GM19395 (cell line): ENCODE results near the gene CNTN5.
"Not testable (repeated sequence)": the region's sequence is repeated elsewhere in the genome, so short reads cannot be mapped to it uniquely, and the experiment has no call there.

Experiments
- ATAC-seq: cut with Tn5 transposase; IDR thresholded peaks from one replicate; pipeline ENCODE4 v1.9.1; 2021; ENCODE audit warnings: mild to moderate bottlenecking, moderate library complexity; ENCODE audit not compliant: unreplicated experiment

The CNTN5 gene

DNA sequence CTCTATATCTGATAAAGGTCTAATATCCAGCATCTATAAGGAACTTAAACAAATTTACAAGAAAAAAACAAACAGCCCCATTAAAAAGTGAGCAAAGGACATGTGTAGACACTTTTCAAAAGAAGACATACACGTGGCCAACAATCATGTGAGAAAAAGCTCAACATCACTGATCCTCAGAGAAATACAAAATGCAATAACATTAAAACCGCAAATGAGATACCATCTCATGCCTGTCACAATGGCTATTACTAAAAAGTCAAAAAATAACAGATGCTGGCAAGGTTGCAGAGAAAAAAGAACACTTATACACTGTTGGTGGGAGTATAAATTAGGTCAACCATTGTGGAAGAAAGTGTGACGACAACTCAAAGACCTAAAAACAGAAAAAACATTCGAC, 1253.7 kb downstream of the CNTN5 start:
- ATAC-seq, result not testable (repeated sequence)

DNA sequence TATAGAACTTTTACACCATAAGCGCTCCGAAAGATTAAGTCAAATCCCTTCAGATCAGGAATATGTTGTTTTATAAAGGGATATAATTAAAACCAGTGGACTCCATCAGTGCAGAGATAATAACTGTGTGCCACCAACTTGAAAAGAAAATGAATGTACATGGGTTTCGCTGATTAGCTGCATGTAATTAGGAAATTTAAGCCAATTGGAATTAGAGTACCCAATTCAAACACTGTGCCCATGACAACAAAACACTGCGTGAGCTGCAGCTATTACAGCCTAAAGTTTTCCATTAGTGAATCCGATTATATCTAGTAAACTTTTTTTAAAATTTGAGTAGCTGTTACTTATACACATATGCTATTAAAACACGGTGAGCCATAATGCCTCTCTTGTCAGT, 1274.0 kb downstream of the CNTN5 start:
- no peak for ATAC-seq

DNA sequence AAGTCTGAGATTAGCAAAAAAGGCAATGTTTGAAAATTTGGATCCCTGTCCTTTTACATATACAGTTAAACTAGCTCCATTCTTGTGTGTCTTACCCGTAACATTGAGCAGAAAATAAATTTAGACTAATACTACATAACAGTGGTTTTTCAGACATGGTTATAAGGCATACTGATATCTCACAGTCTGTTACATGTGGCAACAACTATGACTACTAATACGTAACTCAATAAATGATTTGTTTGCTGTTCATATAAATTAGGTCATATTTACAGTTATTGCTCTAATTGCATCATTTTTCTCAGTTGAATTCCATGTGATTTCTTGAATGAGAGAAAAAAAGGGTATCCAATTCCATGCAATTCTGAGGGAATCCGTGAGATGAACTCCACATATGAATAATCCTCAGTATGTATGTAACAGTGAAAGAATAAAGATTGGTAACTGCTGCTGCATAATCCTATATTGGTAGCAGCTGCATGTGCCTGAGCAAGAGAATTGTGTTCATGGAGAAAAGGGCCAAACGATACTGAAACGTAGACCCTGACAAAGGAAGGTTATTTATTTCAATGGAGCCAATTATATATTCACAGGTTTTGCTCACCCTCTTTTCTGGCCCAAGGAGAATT, 1275.4 kb downstream of the CNTN5 start:
- ATAC-seq, result no peak

DNA sequence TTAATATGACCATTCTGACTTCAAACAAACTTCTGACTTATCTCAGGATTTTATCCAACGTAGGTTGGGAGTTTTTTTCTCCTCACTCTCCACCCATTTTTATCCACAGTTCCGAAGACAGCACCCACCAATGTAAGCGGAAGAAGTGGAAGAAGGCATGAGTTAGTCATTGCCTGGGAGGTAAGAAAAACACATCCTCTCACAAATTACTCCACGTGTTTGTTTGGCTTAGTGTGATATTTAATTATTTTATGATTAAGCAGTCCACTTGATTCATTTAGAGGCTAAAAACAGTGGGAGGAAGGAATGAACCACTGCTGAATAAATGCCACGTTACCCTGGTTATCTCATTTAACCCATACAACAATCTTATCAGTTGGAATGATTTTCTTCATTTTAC, 1276.8 kb downstream of the CNTN5 start:
- no peak for ATAC-seq

DNA sequence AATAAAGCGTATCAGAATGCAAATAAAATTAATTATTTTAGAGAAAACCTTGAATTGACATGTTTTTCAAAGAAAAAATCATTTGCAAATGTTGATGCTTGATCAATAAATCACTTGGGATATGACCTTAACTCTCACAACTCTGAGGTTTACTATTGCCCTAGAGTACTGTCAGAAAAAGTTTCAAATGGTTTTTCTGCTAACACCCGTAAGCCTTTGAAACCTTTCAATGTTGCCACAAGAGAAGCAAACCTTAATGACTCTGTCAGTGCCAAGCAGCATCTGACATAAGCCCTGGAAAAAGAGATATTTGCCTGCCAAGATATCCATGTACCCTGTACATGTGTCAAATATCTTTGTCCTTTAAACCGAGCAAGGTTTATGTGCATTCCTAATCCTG, 1282.1 kb downstream of the CNTN5 start:
- no peak for ATAC-seq

DNA sequence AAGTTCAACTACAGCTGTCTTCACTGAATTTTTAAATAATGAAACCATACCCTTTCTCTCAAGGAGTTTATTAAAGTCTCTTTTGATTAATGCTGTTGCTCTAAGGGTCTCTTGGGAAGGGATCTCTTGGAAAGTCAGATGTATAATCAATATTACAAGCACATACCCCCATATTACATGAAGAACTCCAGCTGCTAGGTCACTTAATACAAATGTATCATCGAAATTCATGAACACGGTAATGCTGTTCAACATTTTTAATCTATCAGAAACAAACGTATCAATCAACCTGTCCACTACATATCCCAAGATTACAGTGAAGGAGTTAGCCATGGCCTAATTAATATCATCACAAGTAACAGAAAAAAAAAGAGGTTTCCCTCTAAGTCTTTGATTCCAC, 1283.1 kb downstream of the CNTN5 start:
- no peak for ATAC-seq

DNA sequence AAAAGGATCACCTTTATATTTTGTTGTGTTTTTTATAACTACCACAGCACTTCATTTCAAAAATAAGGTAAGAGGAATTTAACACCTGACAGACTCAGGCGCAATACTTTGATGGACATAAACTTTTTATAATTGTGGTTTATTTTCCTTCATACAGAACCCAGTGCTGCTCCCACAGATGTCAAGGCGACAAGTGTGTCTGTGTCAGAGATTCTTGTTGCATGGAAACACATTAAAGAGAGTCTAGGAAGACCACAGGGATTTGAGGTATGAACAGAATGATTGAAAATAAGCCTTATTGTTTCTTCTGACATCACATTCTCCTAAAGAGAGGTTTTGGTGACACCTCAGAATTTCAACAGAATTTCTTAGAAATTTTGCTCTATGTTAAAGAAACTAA, 1287.5 kb downstream of the CNTN5 start:
- ATAC-seq, result no peak

DNA sequence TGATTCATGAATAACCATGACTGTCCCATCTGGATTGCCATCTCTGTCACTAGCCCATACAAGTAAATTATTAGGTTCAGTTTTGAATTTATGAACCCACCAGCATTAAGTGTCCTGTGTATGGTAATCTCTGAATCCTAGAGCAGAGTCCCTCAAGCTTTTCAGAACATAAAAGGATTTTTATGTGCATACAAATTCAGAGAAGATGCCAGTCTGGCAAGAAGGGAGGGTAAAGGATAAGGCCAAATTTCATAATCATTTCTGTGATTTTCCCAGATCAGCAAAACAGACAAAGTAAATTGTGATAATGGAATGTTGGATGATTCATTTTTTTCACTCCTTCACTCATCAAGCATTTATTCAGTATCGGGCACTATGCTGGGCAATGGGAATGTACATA, 1295.2 kb downstream of the CNTN5 start:
- no peak for ATAC-seq

DNA sequence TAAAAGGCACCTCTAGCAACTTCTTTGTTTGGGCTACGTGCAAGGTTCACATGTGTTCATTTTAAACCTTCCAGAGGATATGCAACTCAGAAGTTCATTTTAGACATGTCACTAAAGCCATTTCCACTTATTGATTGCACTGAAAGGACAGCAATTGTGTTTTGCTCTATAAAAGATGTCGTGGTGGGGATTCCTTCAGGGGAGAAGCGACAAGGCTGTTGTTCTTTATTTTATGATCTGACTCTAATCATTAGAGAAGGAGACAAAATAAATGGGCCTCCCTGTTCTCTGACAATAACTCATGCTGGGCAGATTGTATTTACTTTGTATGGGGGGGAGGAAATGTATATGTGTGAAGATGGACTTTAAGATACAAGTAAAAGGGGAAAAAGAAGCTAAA, 1296.2 kb downstream of the CNTN5 start:
- ATAC-seq, result no peak

DNA sequence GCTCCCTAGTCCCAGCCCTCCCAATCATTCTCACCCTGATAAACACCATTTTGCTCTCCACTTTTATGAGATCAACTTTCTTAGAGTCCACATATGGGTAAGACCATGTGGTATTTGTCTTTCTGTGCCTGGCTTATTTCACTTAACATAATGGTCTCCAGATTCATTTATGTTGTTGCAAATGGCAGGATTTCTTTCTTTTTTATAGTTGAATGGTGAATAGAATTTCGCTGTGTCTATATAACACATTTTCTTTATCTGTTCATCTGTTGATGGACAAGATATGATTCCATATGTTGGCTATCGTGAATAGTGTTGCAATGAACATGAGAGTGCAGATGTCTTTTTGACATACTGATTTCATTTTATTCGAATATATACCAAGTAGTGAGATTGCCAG, 1298.9 kb downstream of the CNTN5 start:
- no peak for ATAC-seq

DNA sequence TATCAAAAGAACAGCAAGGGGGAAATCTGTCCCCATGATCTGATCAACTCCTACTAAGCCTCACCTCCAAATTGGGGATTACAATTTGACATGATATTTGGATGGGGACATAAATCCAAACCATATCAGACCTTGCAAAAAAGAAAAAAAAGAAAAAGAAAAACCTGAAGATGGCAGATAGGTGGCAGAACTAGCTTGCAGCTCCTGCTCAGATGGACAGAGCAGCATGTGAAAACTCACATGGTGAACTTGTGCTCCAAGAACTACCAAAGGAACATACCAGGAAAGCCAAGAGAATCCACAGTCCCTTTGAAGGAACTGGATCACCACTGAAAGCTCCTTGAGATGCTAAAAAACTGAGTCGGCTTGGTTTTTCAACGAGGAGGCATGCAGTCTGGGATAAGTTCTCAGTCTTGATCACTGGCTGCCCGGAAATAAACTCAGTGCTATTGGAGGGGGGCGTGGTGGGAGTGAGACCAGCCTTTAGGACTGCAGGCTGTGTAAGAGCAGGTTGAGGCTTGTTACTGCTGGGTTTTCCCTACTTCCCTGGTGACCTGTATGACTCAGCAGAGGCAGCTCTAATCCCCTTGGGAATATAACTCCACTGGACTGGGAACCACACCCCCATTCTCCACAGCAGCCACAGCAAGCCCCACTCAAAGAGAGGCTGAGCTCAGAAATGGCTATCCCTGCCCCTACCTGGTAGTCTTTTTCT, 1308.0 kb downstream of the CNTN5 start:
- no peak for ATAC-seq

DNA sequence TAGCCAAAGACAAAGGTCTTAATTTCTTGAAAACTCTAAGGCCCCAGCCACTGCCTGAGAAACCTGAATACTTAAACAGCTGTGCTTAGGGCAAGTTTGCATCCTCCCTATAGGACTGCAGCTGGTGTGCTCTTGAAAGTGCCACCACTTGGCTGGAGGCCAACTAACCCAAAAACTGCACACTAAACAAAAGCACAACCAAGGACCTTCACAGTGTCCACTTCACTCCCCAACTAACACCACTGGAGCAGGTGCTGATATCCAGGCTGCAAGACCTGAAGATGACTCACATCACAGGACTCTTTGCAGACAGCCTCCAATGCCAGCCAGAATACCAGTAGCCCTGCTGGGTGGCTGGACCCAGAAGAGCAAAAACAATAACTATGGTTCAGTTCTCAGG, 1308.6 kb downstream of the CNTN5 start:
- ATAC-seq, result no peak

DNA sequence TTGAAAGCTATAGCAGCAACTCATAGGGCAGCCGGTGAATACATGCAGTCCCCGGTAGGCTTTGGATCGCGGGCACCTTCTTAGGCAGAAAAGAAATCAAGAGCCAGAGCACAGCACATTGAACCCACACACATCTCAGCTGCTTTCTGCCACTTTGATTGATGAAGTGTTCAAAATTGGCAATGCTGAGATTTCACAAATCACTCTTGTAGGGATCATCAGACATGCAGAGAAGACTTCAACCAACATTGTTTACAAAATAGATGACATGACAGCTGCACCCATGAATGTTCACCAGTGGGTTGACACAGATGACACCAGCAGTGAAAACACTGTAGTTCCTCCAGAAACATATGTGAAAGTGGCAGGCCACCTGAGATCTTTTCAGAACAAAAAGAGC, 1316.1 kb downstream of the CNTN5 start:
- no peak for ATAC-seq

DNA sequence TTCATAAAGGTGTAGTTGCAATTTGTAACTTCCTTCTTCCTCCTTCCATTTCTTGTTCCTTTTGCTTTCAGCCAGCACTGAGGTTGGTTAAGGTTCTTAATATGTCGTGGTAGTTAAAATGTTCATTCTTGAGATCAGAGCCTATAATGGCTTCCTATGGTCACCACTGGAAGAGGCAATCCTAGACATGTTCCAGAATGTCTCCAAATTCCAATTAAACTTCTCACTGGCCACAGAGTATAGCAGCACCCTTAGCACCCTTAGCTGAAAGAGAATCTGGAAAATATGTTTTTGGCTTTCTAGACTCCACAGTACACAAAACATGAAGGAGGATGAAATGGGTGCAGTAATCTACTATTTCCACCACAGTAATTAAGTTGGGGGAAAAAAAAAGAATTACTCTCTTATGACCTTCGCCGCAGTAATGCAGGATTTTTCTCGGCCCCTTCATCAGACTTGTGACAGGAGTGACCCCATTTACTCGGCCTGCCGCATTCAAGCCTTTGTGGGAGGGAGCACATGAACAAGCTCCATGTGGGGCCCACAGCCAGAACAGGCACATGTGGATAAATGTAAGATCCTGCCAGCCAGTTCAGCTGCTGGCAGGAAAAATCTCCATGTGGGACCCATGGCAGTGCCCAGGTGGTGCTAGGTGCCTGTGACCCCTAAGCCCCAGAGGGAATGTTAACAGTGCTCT, 1317.5 kb downstream of the CNTN5 start:
- no peak for ATAC-seq

DNA sequence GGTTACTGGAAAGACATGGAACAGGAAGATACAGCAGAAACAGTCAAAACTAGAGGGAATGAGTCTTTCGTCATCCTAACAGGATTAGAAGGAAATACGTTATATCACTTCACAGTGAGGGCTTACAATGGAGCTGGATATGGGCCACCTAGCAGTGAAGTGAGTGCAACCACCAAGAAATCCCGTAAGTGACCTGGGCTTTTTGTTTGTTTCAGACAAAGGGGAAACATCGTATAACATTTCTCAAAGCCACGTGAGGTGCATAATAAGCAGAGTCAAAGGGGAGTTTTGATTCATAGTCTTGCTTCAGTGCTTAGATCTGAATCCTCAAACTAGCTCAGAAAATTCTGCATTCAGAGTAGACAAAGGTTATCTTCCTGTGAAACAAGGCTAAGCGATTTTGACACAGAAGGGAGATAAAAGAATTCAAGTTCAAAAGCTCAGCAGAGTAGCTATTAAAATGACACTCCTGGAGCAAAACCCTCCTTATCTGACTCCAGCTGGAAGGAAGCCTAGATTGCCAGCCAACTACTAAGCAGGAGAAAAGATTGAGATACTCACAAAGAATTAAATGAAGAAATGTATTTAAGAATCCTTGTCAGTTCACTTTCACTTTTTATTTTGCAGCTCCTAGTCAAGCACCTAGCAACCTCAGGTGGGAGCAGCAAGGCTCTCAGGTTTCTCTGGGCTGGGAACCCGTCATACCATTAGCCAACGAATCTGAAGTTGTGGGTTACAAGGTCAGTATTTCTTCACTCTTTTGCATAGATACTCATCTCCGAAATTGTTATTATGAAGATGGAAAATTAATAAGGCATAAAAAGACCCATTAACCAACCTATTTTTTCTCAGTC, 1319.9 kb downstream of the CNTN5 start:
- ATAC-seq, result no peak

DNA sequence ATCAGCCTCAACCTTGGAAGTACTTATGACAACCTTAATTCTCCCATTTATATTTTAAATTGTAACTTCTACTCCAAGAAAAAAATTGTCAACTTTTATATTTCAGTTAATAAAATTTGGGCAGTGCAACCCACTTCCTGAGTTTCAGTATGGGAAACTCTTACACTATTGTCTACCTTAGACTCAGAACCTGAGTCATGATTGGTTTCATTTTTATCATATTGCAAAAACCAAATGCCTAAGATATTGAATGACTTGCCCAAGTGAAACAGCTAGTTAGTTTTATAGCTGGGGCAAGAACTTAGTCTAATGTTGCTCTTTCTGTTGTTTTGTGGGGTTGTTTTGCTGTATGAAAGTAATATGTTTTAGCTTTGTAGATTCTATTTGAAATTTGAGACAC, 1332.3 kb downstream of the CNTN5 start:
- ATAC-seq, result no peak

DNA sequence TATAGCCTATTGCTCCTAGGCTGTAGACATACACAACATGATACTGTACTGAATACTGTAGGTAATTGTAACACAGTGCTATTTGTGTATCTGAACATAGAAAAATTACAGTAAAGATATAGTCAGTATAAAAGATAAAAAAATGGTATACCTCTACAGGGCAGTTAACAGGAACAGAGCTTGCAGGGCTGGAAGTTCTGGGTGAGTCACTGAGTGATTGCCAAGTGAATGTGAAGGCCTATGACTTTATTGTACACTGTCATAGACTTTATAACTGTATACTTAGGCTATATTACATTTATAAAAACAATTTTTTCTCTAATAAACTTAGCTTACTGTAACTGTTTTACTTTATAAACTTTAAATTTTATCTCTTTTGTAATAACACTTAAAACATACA, 1334.0 kb downstream of the CNTN5 start:
- ATAC-seq, result no peak

DNA sequence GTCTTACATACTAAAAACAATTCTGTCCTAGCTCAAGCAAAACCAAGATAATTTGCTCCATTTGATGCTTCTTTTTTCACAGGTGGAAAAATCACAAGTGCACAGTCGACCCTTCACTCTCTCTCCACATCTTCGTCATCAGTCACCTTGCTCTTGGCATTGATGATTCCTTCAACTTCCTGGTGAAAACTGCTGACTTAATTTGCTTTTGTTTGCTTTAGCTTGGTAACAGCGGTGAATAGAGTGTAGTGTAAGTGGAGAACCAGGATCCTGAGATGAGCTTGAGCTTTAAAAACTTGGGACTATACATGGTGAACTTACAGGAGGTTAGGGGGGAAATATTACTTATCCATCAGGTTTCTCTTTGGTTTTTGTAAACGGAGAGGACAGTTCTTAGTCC, 1335.3 kb downstream of the CNTN5 start:
- no peak for ATAC-seq

DNA sequence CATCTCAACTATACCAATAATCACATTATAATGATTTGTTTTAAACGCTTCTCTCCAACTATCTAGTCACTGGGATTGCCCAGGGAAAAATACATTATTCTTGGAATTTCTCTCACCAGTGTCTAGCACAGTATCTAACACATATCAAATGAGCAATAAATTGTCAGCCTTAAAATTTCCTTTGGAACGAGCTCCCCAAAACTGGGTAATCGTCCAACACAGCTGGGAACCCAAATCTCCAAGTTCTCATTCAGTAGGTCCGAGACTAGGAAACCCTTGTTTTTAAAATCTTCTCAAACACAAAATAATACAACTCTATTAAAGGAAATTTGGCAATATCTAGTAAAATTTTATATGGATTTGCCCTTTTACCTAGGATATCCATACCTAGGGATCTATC, 1338.5 kb downstream of the CNTN5 start:
- no peak for ATAC-seq

DNA sequence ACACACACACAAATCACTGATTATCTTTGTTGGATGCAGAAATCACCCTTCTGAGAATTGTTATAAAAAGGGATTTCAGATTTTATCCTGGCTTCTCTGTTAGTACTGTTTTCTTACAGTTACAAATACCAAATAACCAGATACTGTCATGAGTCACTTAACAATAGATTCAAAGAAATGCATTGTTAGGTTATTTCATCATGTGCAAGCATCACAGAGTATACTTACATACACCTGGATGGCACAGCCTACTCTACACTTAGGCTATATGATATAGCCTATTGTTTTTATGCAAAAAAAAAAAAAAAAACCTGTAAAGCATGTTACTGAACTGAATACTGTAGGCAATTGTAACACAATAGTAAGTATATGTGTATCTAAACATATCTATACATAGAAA, 1347.1 kb downstream of the CNTN5 start:
- ATAC-seq, result no peak

DNA sequence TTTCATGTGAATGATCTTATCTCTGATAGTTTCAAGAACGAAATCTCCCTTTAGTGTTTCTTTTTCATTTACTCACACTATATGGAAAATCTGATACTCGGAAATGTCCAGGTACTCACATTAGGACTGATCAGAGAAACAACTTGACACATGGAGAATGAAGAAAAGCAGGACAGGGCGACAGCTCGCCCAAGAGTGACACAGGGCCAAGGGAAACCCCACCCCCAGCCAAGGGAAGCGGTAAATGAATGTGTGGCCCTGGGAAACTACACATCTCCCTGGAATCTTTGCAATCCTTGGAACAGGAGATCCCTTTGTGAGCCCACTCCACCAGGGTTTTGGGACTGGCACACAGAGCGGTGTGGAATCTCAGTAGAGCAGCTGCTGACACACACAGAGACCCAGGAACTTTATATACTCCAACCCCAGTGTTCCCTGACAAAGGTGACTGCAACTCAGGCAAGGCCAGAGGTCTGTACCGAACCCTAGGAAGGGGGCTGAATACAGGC, 1362.7 kb downstream of the CNTN5 start:
- ATAC-seq, result no peak
